H9 (cell line): ENCODE data around the gene POLDIP3. TPM values are rescaled to one million over a fixed set of nuclear protein-coding genes. Genes with fewer than 3 reads are reported as not detected.
A peak's percentile ranks its signal among the peaks of the same experiment; 100 is the strongest.

ENCODE experiments used
- DNase-seq: peaks from one replicate; pipeline ENCODE4 v3.0.0-alpha.2; 2017
- H2AFZ ChIP-seq: one replicate; pipeline ENCODE4 v1.6.1; 2013; ENCODE audit warnings: mild to moderate bottlenecking, low read length, control low read depth, moderate library complexity
- H2AK5ac ChIP-seq: 2 replicates; pipeline ENCODE4 v1.6.1; 2013; ENCODE audit warnings: low read length, control low read depth, mixed read lengths; ENCODE audit not compliant: insufficient read length
- H2BK120ac ChIP-seq: one replicate; pipeline ENCODE4 v1.6.1; 2013; ENCODE audit warnings: low read depth, mild to moderate bottlenecking, low read length, control low read depth, inconsistent platforms; ENCODE audit not compliant: poor library complexity, severe bottlenecking
- H2BK12ac ChIP-seq: 2 replicates; pipeline ENCODE4 v1.6.1; 2013; ENCODE audit warnings: low read length, control low read depth, mixed read lengths, low read depth; ENCODE audit not compliant: insufficient read length
- H2BK15ac ChIP-seq: 2 replicates; pipeline ENCODE4 v1.6.1; 2013; ENCODE audit warnings: low read depth, low read length, control low read depth
- H2BK20ac ChIP-seq: one replicate; pipeline ENCODE4 v1.6.1; 2013; ENCODE audit warnings: low read depth, mild to moderate bottlenecking, low read length, control low read depth, inconsistent platforms; ENCODE audit not compliant: poor library complexity, severe bottlenecking
- H2BK5ac ChIP-seq: 2 replicates; pipeline ENCODE4 v1.6.1; 2013; ENCODE audit warnings: low read length, control low read depth, mixed read lengths; ENCODE audit not compliant: insufficient read length
- H3K14ac ChIP-seq: 2 replicates; pipeline ENCODE4 v1.6.1; 2013; ENCODE audit warnings: low read length, control low read depth; ENCODE audit not compliant: insufficient read depth
- H3K18ac ChIP-seq: 2 replicates; pipeline ENCODE4 v1.6.1; 2013; ENCODE audit warnings: low read depth, mild to moderate bottlenecking, mixed read lengths, low read length, control low read depth; ENCODE audit not compliant: insufficient read length
- H3K23ac ChIP-seq: 2 replicates; pipeline ENCODE4 v1.6.1; 2013; ENCODE audit warnings: low read length, control low read depth, mixed read lengths, low read depth; ENCODE audit not compliant: insufficient read length
- H3K23me2 ChIP-seq: 2 replicates; pipeline ENCODE4 v1.6.1; 2013; ENCODE audit warnings: low read depth, mild to moderate bottlenecking, mixed read lengths, low read length, control low read depth; ENCODE audit not compliant: insufficient read length, poor library complexity, severe bottlenecking
- H3K27ac ChIP-seq: 2 replicates; pipeline ENCODE4 v1.5.1; 2013; ENCODE audit warnings: low read length, control low read depth, mixed read lengths, low read depth; ENCODE audit not compliant: insufficient read length
- H3K27me3 ChIP-seq: 2 replicates; pipeline ENCODE4 v1.6.1; 2013; ENCODE audit warnings: low read length, control low read depth, inconsistent platforms; ENCODE audit not compliant: insufficient read depth
- H3K4ac ChIP-seq: 2 replicates; pipeline ENCODE4 v1.6.1; 2013; ENCODE audit warnings: low read depth, mild to moderate bottlenecking, control low read depth, inconsistent platforms, low read length, moderate library complexity
- H3K4me1 ChIP-seq: 2 replicates; pipeline ENCODE4 v1.6.1; 2013; ENCODE audit warnings: low read length, control low read depth, inconsistent platforms; ENCODE audit not compliant: insufficient read depth
- H3K4me2 ChIP-seq: 2 replicates; pipeline ENCODE4 v1.6.1; 2013; ENCODE audit warnings: low read length, control low read depth, mixed read lengths; ENCODE audit not compliant: insufficient read length, insufficient read depth
- H3K56ac ChIP-seq: 2 replicates; pipeline ENCODE4 v1.6.1; 2013; ENCODE audit warnings: low read depth, mild to moderate bottlenecking, mixed read lengths, low read length, control low read depth; ENCODE audit not compliant: insufficient read length
- H3K79me1 ChIP-seq: 2 replicates; pipeline ENCODE4 v1.6.1; 2013; ENCODE audit warnings: low read depth, mild to moderate bottlenecking, moderate library complexity, low read length, control low read depth, inconsistent platforms; ENCODE audit not compliant: insufficient read depth, poor library complexity, severe bottlenecking
- H3K79me2 ChIP-seq: 2 replicates; pipeline ENCODE4 v1.6.1; 2013; ENCODE audit warnings: low read length, control low read depth, inconsistent platforms; ENCODE audit not compliant: insufficient read depth
- H3K9ac ChIP-seq: 2 replicates; pipeline ENCODE4 v1.6.1; 2013; ENCODE audit warnings: low read length, control low read depth, mixed read lengths; ENCODE audit not compliant: insufficient read length; ENCODE audit errors: extremely low read depth
- H3K9me3 ChIP-seq: one replicate; pipeline ENCODE4 v1.6.1; 2013; ENCODE audit warnings: low read depth, low read length, inconsistent platforms; ENCODE audit not compliant: control insufficient read depth
- H3T11ph ChIP-seq: one replicate; pipeline ENCODE4 v1.6.1; 2013; ENCODE audit warnings: mild to moderate bottlenecking, low read length, control low read depth, inconsistent platforms
- H4K20me1 ChIP-seq: one replicate; pipeline ENCODE4 v1.6.1; 2013; ENCODE audit not compliant: control insufficient read depth, insufficient read length, insufficient read depth
- H4K5ac ChIP-seq: 2 replicates; pipeline ENCODE4 v1.6.1; 2013; ENCODE audit warnings: low read depth, mild to moderate bottlenecking, mixed read lengths, low read length, control low read depth; ENCODE audit not compliant: insufficient read length
- H4K8ac ChIP-seq: replicated peaks from 2 replicates; pipeline ENCODE4 v1.6.1; 2013; ENCODE audit warnings: low read length, control low read depth, mixed read lengths, low read depth; ENCODE audit not compliant: insufficient read length
- H4K91ac ChIP-seq: 2 replicates; pipeline ENCODE4 v1.6.1; 2013; ENCODE audit warnings: low read depth, mild to moderate bottlenecking, moderate library complexity, mixed read lengths, low read length, control low read depth; ENCODE audit not compliant: insufficient read length
- H3K27ac Mint-ChIP-seq, 3 experiments: 2 replicates in 2 of 3; 3 replicates in 1 of 3; pipeline ENCODE4 v1.8.0; 2020 to 2021; ENCODE audit warnings: mixed read lengths in 3 of 3, mild to moderate bottlenecking in 1 of 3, moderate library complexity in 1 of 3
- H3K27me3 Mint-ChIP-seq: 2 replicates; pipeline ENCODE4 v1.8.0; 2021; ENCODE audit warnings: low read depth, mild to moderate bottlenecking, moderate library complexity, mixed read lengths
- H3K36me3 Mint-ChIP-seq, 3 experiments: 2 replicates in 2 of 3; 3 replicates in 1 of 3; pipeline ENCODE4 v1.8.0; 2020 to 2021; ENCODE audit warnings: low read depth in 3 of 3, mixed read lengths in 3 of 3; ENCODE audit not compliant: insufficient read depth in 1 of 3
- H3K4me1 Mint-ChIP-seq, 2 experiments: 2 replicates each; pipeline ENCODE4 v1.8.0; 2020; ENCODE audit warnings: mixed read lengths in 2 of 2
- H3K4me3 Mint-ChIP-seq, 2 experiments: 2 replicates in 1 of 2; 3 replicates in 1 of 2; pipeline ENCODE4 v1.8.0; 2020 to 2021; ENCODE audit warnings: mild to moderate bottlenecking in 2 of 2, mixed read lengths in 2 of 2, moderate library complexity in 1 of 2
- H3K9me3 Mint-ChIP-seq, 2 experiments: 2 replicates in 1 of 2; 3 replicates in 1 of 2; pipeline ENCODE4 v1.8.0; 2020; ENCODE audit warnings: mild to moderate bottlenecking in 2 of 2, mixed read lengths in 2 of 2, moderate library complexity in 1 of 2
- CTCF ChIP-seq: fragments of 200-600 bp; sonication (generic); conservative IDR thresholded peaks from 3 replicates; pipeline ENCODE4 v1.8.0; 2021; ENCODE audit warnings: antibody characterized with exemption, mild to moderate bottlenecking
- WGBS: extraction: QIAGEN DNeasy Blood & Tissue Kit; methylation state at CpG from one replicate; pipeline ENCODE4 v1.1.7; 2013; ENCODE audit warnings: missing lambda C conversion rate, low lambda C conversion rate, mixed read lengths; ENCODE audit not compliant: insufficient read length; ENCODE audit errors: extremely low coverage; 5-methylcytosine and 5-hydroxymethylcytosine counted together
- total RNA-seq: library from RNA; stranded (reverse); gene quantifications from 2 replicates; pipeline ENCODE4 v1.2.1, GENCODE V29; 2021

Gene POLDIP3
- total RNA-seq, 1 experiment from 2014 or later: 90.8 TPM

- H2BK15ac ChIP-seq: no peak overlapping the region
- H3K9me3 ChIP-seq: no peaks in the 10 kb centered on the region
- no peak overlapping the region for H2AFZ ChIP-seq
- H3K56ac ChIP-seq: no peak overlapping the region
- no peak overlapping the region for H2BK5ac ChIP-seq
- no peak for TF ChIP-seq CTCF
- H3K79me2 ChIP-seq: no peaks in the 10 kb centered on the region; the same call in 1 of the 2 replicates
- Mint-ChIP-seq H3K36me3 (no peaks in the 10 kb centered on the region), H3K9me3 (no peaks in the 10 kb centered on the region; a peak in 1 of 5 replicates), H3K4me3 (peak overlapping the region in 1 of 2 experiments; percentile 46; a peak in 2 of 5 replicates), H3K27me3 (no peaks in the 10 kb centered on the region; the same call in 1 of the 2 replicates), H3K4me1 (peaks cover 37 to 59% of the 10 kb centered on the region in 2 experiments), H3K27ac (peak overlapping the region; percentile 8 to 96 (median 89); a peak in 5 of 7 replicates)
- H3K23me2 ChIP-seq: peaks cover 10% of the 10 kb centered on the region
- peaks cover 7% of the 10 kb centered on the region; the same call in 1 of the 2 replicates for H3K4me1 ChIP-seq
- H4K8ac ChIP-seq: no peak overlapping the region
- H3K9ac ChIP-seq: no peak overlapping the region
- no peaks in the 10 kb centered on the region for H3K27me3 ChIP-seq
- no peak overlapping the region for H3K18ac ChIP-seq
- H3K79me1 ChIP-seq: peaks cover 7% of the 10 kb centered on the region
- H2AK5ac ChIP-seq: no peak overlapping the region
- H4K91ac ChIP-seq: no peak overlapping the region
- H4K20me1 ChIP-seq: no peaks in the 10 kb centered on the region
- peak; percentile 31 for DNase-seq
- no CpG with 5 or more reads among the region's 22 CpGs for WGBS
- H2BK120ac ChIP-seq: no peak overlapping the region
- no peak overlapping the region for H3K4ac ChIP-seq
- no peak overlapping the region for H2BK12ac ChIP-seq
- no peak overlapping the region for H4K5ac ChIP-seq
- H3T11ph ChIP-seq: no peak overlapping the region
- H3K14ac ChIP-seq: no peak overlapping the region; the same call in 1 of the 2 replicates
- no peak overlapping the region for H3K4me2 ChIP-seq
- no peak overlapping the region for H2BK20ac ChIP-seq
- no peak overlapping the region for H3K27ac ChIP-seq
- H3K23ac ChIP-seq: no peak overlapping the region
Measured at GRCh38 chr22:42644422-42645340, 30.0 kb upstream of the POLDIP3 start.
